Measurements from ENCODE around the gene OR1K1. TPM values are rescaled to one million over a fixed set of nuclear protein-coding genes. Genes with fewer than 3 reads are reported as not detected.

OR1K1 gene
- total and polyA plus RNA-seq, 9 of the 15 experiments (the other 6 are each of a cell fraction or from before 2014, with no cell fraction given), result not detected

DNA sequence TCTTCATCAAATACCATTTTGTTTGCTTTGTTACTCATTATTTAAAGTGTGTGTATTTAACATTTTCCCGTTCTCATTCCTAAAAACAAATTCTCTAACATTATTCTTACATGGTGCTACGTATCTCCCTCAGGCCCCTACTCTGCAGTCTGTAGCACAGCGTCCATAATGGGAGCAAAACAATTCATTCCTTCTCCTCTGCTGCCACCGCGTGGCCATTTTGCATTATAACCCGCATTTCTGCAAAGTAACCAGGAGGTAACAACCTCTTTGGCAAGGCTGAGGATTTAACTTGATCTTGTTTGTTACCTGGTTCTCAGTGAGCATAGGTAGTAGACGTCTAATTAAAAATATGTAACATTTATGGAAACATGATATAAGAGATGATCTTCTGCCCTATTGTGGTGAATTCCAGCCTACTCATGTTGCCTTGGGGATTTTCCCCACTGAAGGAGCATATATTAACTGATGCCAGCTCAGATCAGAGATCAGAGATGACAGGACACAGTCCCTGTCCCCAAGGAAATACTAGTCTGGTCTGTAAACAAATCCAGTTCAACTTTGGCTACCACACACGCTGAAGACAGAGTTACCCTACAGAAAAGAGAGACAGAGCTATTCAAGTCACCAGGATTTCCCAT lies 10.5 kb downstream of the OR1K1 start (continued):
- TF ChIP-seq, protein P1, sequence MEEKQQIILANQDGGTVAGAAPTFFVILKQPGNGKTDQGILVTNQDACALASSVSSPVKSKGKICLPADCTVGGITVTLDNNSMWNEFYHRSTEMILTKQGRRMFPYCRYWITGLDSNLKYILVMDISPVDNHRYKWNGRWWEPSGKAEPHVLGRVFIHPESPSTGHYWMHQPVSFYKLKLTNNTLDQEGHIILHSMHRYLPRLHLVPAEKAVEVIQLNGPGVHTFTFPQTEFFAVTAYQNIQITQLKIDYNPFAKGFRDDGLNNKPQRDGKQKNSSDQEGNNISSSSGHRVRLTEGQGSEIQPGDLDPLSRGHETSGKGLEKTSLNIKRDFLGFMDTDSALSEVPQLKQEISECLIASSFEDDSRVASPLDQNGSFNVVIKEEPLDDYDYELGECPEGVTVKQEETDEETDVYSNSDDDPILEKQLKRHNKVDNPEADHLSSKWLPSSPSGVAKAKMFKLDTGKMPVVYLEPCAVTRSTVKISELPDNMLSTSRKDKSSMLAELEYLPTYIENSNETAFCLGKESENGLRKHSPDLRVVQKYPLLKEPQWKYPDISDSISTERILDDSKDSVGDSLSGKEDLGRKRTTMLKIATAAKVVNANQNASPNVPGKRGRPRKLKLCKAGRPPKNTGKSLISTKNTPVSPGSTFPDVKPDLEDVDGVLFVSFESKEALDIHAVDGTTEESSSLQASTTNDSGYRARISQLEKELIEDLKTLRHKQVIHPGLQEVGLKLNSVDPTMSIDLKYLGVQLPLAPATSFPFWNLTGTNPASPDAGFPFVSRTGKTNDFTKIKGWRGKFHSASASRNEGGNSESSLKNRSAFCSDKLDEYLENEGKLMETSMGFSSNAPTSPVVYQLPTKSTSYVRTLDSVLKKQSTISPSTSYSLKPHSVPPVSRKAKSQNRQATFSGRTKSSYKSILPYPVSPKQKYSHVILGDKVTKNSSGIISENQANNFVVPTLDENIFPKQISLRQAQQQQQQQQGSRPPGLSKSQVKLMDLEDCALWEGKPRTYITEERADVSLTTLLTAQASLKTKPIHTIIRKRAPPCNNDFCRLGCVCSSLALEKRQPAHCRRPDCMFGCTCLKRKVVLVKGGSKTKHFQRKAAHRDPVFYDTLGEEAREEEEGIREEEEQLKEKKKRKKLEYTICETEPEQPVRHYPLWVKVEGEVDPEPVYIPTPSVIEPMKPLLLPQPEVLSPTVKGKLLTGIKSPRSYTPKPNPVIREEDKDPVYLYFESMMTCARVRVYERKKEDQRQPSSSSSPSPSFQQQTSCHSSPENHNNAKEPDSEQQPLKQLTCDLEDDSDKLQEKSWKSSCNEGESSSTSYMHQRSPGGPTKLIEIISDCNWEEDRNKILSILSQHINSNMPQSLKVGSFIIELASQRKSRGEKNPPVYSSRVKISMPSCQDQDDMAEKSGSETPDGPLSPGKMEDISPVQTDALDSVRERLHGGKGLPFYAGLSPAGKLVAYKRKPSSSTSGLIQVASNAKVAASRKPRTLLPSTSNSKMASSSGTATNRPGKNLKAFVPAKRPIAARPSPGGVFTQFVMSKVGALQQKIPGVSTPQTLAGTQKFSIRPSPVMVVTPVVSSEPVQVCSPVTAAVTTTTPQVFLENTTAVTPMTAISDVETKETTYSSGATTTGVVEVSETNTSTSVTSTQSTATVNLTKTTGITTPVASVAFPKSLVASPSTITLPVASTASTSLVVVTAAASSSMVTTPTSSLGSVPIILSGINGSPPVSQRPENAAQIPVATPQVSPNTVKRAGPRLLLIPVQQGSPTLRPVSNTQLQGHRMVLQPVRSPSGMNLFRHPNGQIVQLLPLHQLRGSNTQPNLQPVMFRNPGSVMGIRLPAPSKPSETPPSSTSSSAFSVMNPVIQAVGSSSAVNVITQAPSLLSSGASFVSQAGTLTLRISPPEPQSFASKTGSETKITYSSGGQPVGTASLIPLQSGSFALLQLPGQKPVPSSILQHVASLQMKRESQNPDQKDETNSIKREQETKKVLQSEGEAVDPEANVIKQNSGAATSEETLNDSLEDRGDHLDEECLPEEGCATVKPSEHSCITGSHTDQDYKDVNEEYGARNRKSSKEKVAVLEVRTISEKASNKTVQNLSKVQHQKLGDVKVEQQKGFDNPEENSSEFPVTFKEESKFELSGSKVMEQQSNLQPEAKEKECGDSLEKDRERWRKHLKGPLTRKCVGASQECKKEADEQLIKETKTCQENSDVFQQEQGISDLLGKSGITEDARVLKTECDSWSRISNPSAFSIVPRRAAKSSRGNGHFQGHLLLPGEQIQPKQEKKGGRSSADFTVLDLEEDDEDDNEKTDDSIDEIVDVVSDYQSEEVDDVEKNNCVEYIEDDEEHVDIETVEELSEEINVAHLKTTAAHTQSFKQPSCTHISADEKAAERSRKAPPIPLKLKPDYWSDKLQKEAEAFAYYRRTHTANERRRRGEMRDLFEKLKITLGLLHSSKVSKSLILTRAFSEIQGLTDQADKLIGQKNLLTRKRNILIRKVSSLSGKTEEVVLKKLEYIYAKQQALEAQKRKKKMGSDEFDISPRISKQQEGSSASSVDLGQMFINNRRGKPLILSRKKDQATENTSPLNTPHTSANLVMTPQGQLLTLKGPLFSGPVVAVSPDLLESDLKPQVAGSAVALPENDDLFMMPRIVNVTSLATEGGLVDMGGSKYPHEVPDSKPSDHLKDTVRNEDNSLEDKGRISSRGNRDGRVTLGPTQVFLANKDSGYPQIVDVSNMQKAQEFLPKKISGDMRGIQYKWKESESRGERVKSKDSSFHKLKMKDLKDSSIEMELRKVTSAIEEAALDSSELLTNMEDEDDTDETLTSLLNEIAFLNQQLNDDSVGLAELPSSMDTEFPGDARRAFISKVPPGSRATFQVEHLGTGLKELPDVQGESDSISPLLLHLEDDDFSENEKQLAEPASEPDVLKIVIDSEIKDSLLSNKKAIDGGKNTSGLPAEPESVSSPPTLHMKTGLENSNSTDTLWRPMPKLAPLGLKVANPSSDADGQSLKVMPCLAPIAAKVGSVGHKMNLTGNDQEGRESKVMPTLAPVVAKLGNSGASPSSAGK (IDR thresholded peaks at IDR 0.05), result no peak
- TF ChIP-seq, protein P2, sequence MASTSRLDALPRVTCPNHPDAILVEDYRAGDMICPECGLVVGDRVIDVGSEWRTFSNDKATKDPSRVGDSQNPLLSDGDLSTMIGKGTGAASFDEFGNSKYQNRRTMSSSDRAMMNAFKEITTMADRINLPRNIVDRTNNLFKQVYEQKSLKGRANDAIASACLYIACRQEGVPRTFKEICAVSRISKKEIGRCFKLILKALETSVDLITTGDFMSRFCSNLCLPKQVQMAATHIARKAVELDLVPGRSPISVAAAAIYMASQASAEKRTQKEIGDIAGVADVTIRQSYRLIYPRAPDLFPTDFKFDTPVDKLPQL (IDR thresholded peaks at IDR 0.05; ENCODE audit: extremely low read depth, insufficient read length), result no peak
- TF ChIP-seq TAF15 (IDR thresholded peaks at IDR 0.05; ENCODE audit: low read depth, low read length) (no peak), ARNT (IDR thresholded peaks at IDR 0.05) (no peak), PRMT5 (CRISPR knock-in tag; IDR thresholded peaks at IDR 0.05) (no peak), ARID2 (IDR thresholded peaks at IDR 0.05) (peak; percentile 92), RAD21 (CRISPR knock-in tag; conservative IDR thresholded peaks at IDR 0.05 in 1 of 2, IDR thresholded peaks at IDR 0.05 in 1 of 2) (peak; percentile 94 to 96), THRA (IDR thresholded peaks at IDR 0.05) (no peak), GATAD2B (IDR thresholded peaks at IDR 0.05; ENCODE audit: borderline replicate concordance) (no peak), RBM22 (IDR thresholded peaks at IDR 0.05; ENCODE audit: low read depth, low read length, poor library complexity, severe bottlenecking) (no peak), ZBTB9 (CRISPR knock-in tag; IDR thresholded peaks at IDR 0.05) (no peak)
